Fibroblast of lung (primary cell): ENCODE data around the gene RFNG. TPM values are rescaled to one million over a fixed set of nuclear protein-coding genes. Genes with fewer than 3 reads are reported as not detected.

ENCODE experiments used
- DNase-seq, 2 donors: peaks; one replicate each; pipeline versions ENCODE4 v3.0.0 to v3.0.0-alpha.2; 2010; ENCODE audit warnings: low read depth in 2 of 2
- H2AFZ ChIP-seq: 2 replicates; pipeline ENCODE4 v1.5.1; 2012; ENCODE audit warnings: low read length, control low read depth, inconsistent platforms
- H3K27ac ChIP-seq: 2 replicates; pipeline ENCODE4 v1.5.1; 2011; ENCODE audit warnings: low read length, control low read depth; ENCODE audit not compliant: insufficient read depth
- H3K27me3 ChIP-seq: 2 replicates; pipeline ENCODE4 v1.5.1; 2011; ENCODE audit warnings: mild to moderate bottlenecking, low read length; ENCODE audit not compliant: control insufficient read depth, insufficient read depth
- H3K36me3 ChIP-seq: 2 replicates; pipeline ENCODE4 v1.5.1; 2011; ENCODE audit warnings: low read length; ENCODE audit not compliant: control insufficient read depth, insufficient read depth
- H3K4me1 ChIP-seq: 2 replicates; pipeline ENCODE4 v1.5.1; 2011; ENCODE audit warnings: low read length; ENCODE audit not compliant: control insufficient read depth, insufficient read depth; ENCODE audit errors: extremely low read depth
- H3K4me2 ChIP-seq: 2 replicates; pipeline ENCODE4 v1.5.1; 2011; ENCODE audit warnings: low read length, control low read depth; ENCODE audit not compliant: insufficient read depth; ENCODE audit errors: extremely low read depth
- H3K4me3 ChIP-seq, 4 experiments: fragments of 200-600 bp in 1 of 4; sonication (generic) in 1 of 4; replicated peaks in 1 of 4; 2 replicates each; pipeline ENCODE4 v1.5.1; 2011 to 2016; ENCODE audit warnings: low read length in 4 of 4, low read depth in 3 of 4, mild to moderate bottlenecking in 3 of 4, control low read depth in 2 of 4, inconsistent platforms in 1 of 4, mixed read lengths in 1 of 4; ENCODE audit not compliant: insufficient read depth in 1 of 4; ENCODE audit errors: control extremely low read depth in 1 of 4
- H3K79me2 ChIP-seq: 2 replicates; pipeline ENCODE4 v1.5.1; 2012; ENCODE audit warnings: mild to moderate bottlenecking, low read length, inconsistent platforms; ENCODE audit not compliant: control insufficient read depth, insufficient read depth
- H3K9ac ChIP-seq: 2 replicates; pipeline ENCODE4 v1.5.1; 2011; ENCODE audit warnings: mild to moderate bottlenecking, low read length, control low read depth; ENCODE audit not compliant: insufficient read depth
- H3K9me3 ChIP-seq: 2 replicates; pipeline ENCODE4 v1.5.1; 2012; ENCODE audit warnings: low read depth, low read length; ENCODE audit not compliant: control insufficient read depth, insufficient read depth
- H4K20me1 ChIP-seq: 2 replicates; pipeline ENCODE4 v1.5.1; 2011; ENCODE audit warnings: low read length; ENCODE audit not compliant: control insufficient read depth, insufficient read depth; ENCODE audit errors: extremely low read depth
- EZH2 ChIP-seq: IDR thresholded peaks from 2 replicates; pipeline ENCODE4 v1.5.1; 2012; ENCODE audit warnings: low read length, control low read depth, mild to moderate bottlenecking; ENCODE audit errors: missing control alignments
- polyA plus RNA-seq, 2 donors: library from polyadenylated mRNA; depleted of rRNA in 1 of 2; stranded (reverse) in 1 of 2; unstranded in 1 of 2; fragments of >200 nt; gene quantifications; 2 replicates each; pipeline ENCODE4 v1.2.1, GENCODE V29; 2011 to 2012; ENCODE audit warnings: missing spikeins in 1 of 2
- total RNA-seq: library from RNA; depleted of rRNA; stranded (reverse); fragments of >200 nt; gene quantifications from 2 replicates; pipeline ENCODE4 v1.2.1, GENCODE V29; 2014
- TF ChIP-seq, protein P1 (sequence below), 2 donors: IDR thresholded peaks in 1 of 2; conservative IDR thresholded peaks in 1 of 2; 1 replicate in 1 of 2; 2 replicates in 1 of 2; pipeline ENCODE4 v1.5.1; 2011 to 2012; ENCODE audit warnings: low read length in 2 of 2, control low read depth in 1 of 2, inconsistent platforms in 1 of 2, low read depth in 1 of 2, mild to moderate bottlenecking in 1 of 2

RFNG gene
- total and polyA plus RNA-seq, 2 donors (not counting 1 experiment from before 2014, with no cell fraction given) = 14.5 to 48.9 TPM

GRCh38 chr17:81999976-82000802 lies 51.4 kb downstream of the RFNG start:
- no peak overlapping the region for H3K9ac ChIP-seq
- no peak overlapping the region for H3K4me2 ChIP-seq
- TF ChIP-seq, protein P1, sequence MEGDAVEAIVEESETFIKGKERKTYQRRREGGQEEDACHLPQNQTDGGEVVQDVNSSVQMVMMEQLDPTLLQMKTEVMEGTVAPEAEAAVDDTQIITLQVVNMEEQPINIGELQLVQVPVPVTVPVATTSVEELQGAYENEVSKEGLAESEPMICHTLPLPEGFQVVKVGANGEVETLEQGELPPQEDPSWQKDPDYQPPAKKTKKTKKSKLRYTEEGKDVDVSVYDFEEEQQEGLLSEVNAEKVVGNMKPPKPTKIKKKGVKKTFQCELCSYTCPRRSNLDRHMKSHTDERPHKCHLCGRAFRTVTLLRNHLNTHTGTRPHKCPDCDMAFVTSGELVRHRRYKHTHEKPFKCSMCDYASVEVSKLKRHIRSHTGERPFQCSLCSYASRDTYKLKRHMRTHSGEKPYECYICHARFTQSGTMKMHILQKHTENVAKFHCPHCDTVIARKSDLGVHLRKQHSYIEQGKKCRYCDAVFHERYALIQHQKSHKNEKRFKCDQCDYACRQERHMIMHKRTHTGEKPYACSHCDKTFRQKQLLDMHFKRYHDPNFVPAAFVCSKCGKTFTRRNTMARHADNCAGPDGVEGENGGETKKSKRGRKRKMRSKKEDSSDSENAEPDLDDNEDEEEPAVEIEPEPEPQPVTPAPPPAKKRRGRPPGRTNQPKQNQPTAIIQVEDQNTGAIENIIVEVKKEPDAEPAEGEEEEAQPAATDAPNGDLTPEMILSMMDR (conservative IDR thresholded peaks at IDR 0.05 in 1 of 2, IDR thresholded peaks at IDR 0.05 in 1 of 2; ENCODE audit: low read depth in 1 of 2, low read length in 2 of 2) = no peak
- no peak for TF ChIP-seq EZH2
- H2AFZ ChIP-seq = no peak overlapping the region
- H3K4me1 ChIP-seq = peaks cover 18% of the 10 kb centered on the region
- H3K27ac ChIP-seq = no peak overlapping the region
- H3K79me2 ChIP-seq = no peaks in the 10 kb centered on the region
- no peak for DNase-seq
- peaks cover 2% of the 10 kb centered on the region for H3K36me3 ChIP-seq
- H3K4me3 ChIP-seq = no peak overlapping the region
- no peaks in the 10 kb centered on the region for H4K20me1 ChIP-seq
- no peaks in the 10 kb centered on the region for H3K27me3 ChIP-seq
- no peaks in the 10 kb centered on the region for H3K9me3 ChIP-seq

GRCh38 chr17:81999587-81999975 lies 52.0 kb downstream of the RFNG start:
- no peak overlapping the region for H3K4me2 ChIP-seq
- no peaks in the 10 kb centered on the region for H4K20me1 ChIP-seq
- H3K9ac ChIP-seq = no peak overlapping the region
- no peak overlapping the region for H2AFZ ChIP-seq
- H3K4me3 ChIP-seq = no peak overlapping the region
- peaks cover 21% of the 10 kb centered on the region for H3K4me1 ChIP-seq
- no peak for DNase-seq
- no peaks in the 10 kb centered on the region for H3K9me3 ChIP-seq
- no peaks in the 10 kb centered on the region for H3K79me2 ChIP-seq
- no peaks in the 10 kb centered on the region for H3K27me3 ChIP-seq
- H3K36me3 ChIP-seq = peaks cover 2% of the 10 kb centered on the region
- H3K27ac ChIP-seq = no peak overlapping the region
- no peak for TF ChIP-seq EZH2
- TF ChIP-seq, protein P1 (conservative IDR thresholded peaks at IDR 0.05 in 1 of 2, IDR thresholded peaks at IDR 0.05 in 1 of 2; ENCODE audit: low read depth in 1 of 2, low read length in 2 of 2) = no peak

DNA sequence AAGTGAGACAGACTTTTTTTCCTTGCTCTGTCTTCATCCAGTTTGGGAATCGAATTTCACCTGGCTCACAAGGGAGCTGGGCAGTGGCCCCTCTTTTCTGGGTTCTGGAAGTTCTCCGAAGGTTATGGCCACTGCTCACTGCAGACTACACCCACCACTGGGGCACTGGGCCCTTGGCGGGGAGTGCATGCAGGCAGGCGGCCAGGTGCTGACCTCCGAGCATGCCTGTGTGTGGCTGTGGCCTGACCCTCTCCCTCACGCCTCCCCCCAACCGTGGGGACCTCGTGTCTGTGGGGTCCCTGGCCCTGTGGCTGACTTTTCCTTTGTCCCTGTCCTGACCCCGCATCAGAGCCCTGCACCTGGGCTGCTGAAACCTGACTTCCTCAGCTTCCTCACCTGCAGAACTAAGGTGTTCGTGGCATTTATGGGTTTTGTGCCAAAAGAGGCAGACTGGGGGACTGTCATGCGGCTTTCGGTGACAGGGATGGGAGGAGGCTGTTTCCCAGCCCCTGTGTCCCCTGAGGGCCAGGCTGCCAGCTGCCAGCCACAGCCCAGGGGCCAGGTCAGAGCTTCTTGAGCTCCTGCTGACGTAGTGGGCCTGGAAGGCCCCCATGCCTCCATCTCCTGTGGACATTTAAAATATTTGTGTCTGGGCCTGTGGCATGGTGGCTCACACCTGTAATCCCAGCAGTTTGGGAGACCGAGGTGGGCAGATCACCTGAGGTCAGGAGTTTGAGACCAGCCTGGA lies 52.7 kb downstream of the RFNG start:
- H3K27me3 ChIP-seq = no peaks in the 10 kb centered on the region
- H3K4me3 ChIP-seq = no peak overlapping the region
- H3K4me2 ChIP-seq = no peak overlapping the region
- no peak overlapping the region for H2AFZ ChIP-seq
- peaks cover 2% of the 10 kb centered on the region for H3K36me3 ChIP-seq
- no peaks in the 10 kb centered on the region for H3K79me2 ChIP-seq
- H4K20me1 ChIP-seq = no peaks in the 10 kb centered on the region
- H3K27ac ChIP-seq = no peak overlapping the region
- no peak overlapping the region for H3K9ac ChIP-seq
- no peaks in the 10 kb centered on the region for H3K9me3 ChIP-seq
- H3K4me1 ChIP-seq = peaks cover 15% of the 10 kb centered on the region
- DNase-seq = no peak
- TF ChIP-seq EZH2 = no peak
- TF ChIP-seq, protein P1 (conservative IDR thresholded peaks at IDR 0.05 in 1 of 2, IDR thresholded peaks at IDR 0.05 in 1 of 2; ENCODE audit: low read depth in 1 of 2, low read length in 2 of 2) = no peak
